GM12872 (cell line): Measurements from ENCODE around the gene USPL1.

ENCODE experiments used
- CTCF ChIP-seq: IDR thresholded peaks from 3 replicates; pipeline ENCODE4 v1.5.1; 2011; ENCODE audit warnings: low read depth, mild to moderate bottlenecking, low read length, moderate library complexity; ENCODE audit not compliant: insufficient read depth

USPL1 gene

DNA sequence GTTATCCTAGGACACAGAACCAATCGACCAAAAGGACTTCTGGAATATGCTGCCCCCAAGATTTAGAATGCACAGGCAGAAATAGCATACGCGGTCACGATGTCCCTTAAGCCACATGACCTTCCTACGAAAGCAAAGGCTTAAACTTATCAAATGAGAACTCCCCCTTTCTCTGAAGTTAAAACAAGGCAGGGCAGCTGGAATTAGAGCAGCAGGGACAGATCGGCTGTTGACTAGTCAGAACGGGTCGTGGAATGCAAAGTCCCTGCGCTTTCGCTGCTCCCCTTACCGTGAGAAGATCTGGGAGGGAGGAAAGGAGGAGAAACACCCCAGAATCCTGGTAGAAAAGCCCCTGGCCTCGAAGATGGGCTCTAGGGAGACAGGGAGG, 799 bp upstream of the USPL1 start:
- no peak for TF ChIP-seq CTCF

DNA sequence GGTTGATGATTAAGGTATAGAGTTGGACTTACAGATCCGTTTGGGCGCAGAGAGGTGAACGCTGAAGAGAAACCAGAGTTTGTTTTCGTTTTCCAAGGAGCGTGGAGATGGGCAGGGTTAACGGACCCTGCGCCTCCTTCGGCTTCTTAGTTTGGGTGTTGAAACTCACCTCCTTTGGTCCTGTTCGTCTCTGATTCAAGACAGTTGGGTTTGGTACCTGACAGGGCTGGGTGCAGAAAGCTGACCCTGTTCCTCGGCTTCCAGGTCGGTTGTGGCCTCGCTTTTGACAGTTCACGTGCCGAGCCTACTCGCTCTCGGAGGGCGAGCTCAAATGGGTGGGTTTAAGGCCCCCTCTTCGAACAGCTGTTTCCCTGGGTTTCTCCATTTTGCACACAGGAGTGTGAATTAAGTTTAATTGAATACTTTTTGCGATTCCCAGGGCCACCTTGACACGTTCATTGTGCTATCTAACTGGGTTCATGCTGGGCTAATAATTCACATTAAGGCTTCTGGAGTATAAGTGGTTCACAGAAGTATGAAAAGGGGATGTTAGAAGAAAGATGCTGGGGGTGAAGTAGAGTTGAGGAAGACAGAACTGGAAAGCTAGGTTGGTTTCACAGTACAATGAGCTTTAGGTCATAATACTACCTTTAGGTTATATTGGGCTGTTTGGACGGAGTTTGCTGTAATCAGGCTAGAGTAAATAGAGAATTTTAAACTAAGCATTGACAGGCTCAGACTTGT, 638 bp downstream of the USPL1 start:
- no peak for TF ChIP-seq CTCF

GRCh38 chr13:30618930-30619279, 1.2 kb downstream of the USPL1 start:
- no peak for TF ChIP-seq CTCF

GRCh38 chr13:30619731-30620130, 2.0 kb downstream of the USPL1 start:
- TF ChIP-seq CTCF = no peak

DNA sequence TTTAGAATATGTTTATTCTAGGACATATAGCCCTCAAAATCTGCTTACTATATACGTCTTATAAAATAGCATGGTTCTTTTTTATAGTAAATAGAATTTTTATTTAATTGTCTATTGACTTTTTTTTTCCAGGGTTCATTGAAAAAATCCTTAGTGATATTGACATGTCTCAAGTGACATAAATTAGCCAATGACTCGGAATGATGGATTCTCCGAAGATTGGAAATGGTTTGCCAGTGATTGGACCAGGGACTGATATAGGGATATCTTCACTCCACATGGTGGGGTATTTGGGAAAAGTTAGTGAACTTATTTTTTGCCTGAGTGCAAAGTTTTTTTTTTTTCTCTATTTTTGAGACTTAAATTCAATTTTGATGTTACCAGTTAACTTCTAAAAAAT, 3.2 kb downstream of the USPL1 start:
- no peak for TF ChIP-seq CTCF

GRCh38 chr13:30622551-30622950, 4.8 kb downstream of the USPL1 start:
- no peak for TF ChIP-seq CTCF

- no peak for TF ChIP-seq CTCF
These were observed 5.7 kb downstream of the USPL1 start for GRCh38 chr13:30623392-30623791.
